ENCODE data around the gene IGFBPL1.

The IGFBPL1 gene

DNA sequence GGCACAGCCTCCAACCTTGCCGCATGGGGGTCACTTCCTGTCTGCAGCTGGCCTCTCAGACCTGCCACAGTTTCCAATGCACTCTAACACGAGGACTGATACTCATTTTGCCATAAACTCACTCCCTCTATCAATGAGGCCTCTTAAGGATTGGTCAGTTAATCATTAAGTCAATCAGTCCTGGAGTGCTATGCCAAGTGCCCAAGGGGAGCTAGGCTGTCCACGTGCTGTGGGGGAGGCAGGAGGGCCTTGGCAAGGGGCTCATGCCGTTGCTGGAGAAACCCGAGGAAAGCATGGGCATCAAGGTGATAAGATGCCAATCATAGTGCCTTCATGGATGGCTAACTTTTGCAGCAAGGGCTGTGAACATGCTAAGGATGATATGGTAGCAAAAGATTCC, 33.4 kb downstream of the IGFBPL1 start:
- no peak for TF ChIP-seq CSRNP3 (CRISPR knock-in tag; IDR thresholded peaks at IDR 0.05)
- no peak for TF ChIP-seq BACH2 (CRISPR knock-in tag; IDR thresholded peaks at IDR 0.05; ENCODE audit: borderline replicate concordance)
- TF ChIP-seq, protein P1, sequence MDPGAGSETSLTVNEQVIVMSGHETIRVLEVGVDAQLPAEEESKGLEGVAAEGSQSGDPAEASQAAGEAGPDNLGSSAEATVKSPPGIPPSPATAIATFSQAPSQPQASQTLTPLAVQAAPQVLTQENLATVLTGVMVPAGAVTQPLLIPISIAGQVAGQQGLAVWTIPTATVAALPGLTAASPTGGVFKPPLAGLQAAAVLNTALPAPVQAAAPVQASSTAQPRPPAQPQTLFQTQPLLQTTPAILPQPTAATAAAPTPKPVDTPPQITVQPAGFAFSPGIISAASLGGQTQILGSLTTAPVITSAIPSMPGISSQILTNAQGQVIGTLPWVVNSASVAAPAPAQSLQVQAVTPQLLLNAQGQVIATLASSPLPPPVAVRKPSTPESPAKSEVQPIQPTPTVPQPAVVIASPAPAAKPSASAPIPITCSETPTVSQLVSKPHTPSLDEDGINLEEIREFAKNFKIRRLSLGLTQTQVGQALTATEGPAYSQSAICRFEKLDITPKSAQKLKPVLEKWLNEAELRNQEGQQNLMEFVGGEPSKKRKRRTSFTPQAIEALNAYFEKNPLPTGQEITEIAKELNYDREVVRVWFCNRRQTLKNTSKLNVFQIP (CRISPR knock-in tag; IDR thresholded peaks at IDR 0.05; ENCODE audit: borderline replicate concordance, low read depth), result no peak
- TF ChIP-seq PATZ1 (CRISPR knock-in tag; IDR thresholded peaks at IDR 0.05; ENCODE audit: borderline replicate concordance), result no peak
- TF ChIP-seq GLIS3 (CRISPR knock-in tag; IDR thresholded peaks at IDR 0.05), result no peak
- no peak for TF ChIP-seq SNAI2 (CRISPR knock-in tag; IDR thresholded peaks at IDR 0.05)
- TF ChIP-seq ZFP3 (CRISPR knock-in tag; IDR thresholded peaks at IDR 0.05), result no peak
- no peak for TF ChIP-seq OSR1 (CRISPR knock-in tag; IDR thresholded peaks at IDR 0.05)
- TF ChIP-seq TCF4 (CRISPR knock-in tag; IDR thresholded peaks at IDR 0.05; ENCODE audit: borderline replicate concordance), result no peak
- no peak for TF ChIP-seq ZFP30 (CRISPR knock-in tag; IDR thresholded peaks at IDR 0.05)
- TF ChIP-seq ZC3H10 (CRISPR knock-in tag; IDR thresholded peaks at IDR 0.05), result no peak
- no peak for TF ChIP-seq RARB (CRISPR knock-in tag; IDR thresholded peaks at IDR 0.05)
- TF ChIP-seq ARNTL (CRISPR knock-in tag; IDR thresholded peaks at IDR 0.05; ENCODE audit: borderline replicate concordance, low read depth), result no peak
- TF ChIP-seq ESRRG (CRISPR knock-in tag; IDR thresholded peaks at IDR 0.05), result no peak
- no peak for TF ChIP-seq CSDC2 (CRISPR knock-in tag; IDR thresholded peaks at IDR 0.05)
- no peak for TF ChIP-seq ZNF565 (CRISPR knock-in tag; conservative IDR thresholded peaks at IDR 0.05; ENCODE audit: low read depth)
- no peak for TF ChIP-seq ISL1 (CRISPR knock-in tag; IDR thresholded peaks at IDR 0.05)
- TF ChIP-seq TOX (CRISPR knock-in tag; IDR thresholded peaks at IDR 0.05; ENCODE audit: borderline replicate concordance), result no peak
- no peak for ATAC-seq

GRCh38 chr9:38390442-38390841, 33.8 kb downstream of the IGFBPL1 start:
- ATAC-seq, result no peak
- TF ChIP-seq ZFP30 (CRISPR knock-in tag; IDR thresholded peaks at IDR 0.05), result no peak
- no peak for TF ChIP-seq ZNF8 (CRISPR knock-in tag; IDR thresholded peaks at IDR 0.05)
- no peak for TF ChIP-seq BACH2 (CRISPR knock-in tag; IDR thresholded peaks at IDR 0.05; ENCODE audit: borderline replicate concordance)
- TF ChIP-seq, protein P2, sequence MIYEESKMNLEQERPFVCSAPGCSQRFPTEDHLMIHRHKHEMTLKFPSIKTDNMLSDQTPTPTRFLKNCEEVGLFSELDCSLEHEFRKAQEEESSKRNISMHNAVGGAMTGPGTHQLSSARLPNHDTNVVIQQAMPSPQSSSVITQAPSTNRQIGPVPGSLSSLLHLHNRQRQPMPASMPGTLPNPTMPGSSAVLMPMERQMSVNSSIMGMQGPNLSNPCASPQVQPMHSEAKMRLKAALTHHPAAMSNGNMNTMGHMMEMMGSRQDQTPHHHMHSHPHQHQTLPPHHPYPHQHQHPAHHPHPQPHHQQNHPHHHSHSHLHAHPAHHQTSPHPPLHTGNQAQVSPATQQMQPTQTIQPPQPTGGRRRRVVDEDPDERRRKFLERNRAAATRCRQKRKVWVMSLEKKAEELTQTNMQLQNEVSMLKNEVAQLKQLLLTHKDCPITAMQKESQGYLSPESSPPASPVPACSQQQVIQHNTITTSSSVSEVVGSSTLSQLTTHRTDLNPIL (CRISPR knock-in tag; IDR thresholded peaks at IDR 0.05; ENCODE audit: low read depth), result no peak
- TF ChIP-seq ISL1 (CRISPR knock-in tag; IDR thresholded peaks at IDR 0.05), result no peak
- no peak for TF ChIP-seq PATZ1 (CRISPR knock-in tag; IDR thresholded peaks at IDR 0.05; ENCODE audit: borderline replicate concordance)
- TF ChIP-seq TOX (CRISPR knock-in tag; IDR thresholded peaks at IDR 0.05; ENCODE audit: borderline replicate concordance), result no peak
- no peak for TF ChIP-seq ZFP3 (CRISPR knock-in tag; IDR thresholded peaks at IDR 0.05)
- no peak for TF ChIP-seq PPARA (CRISPR knock-in tag; IDR thresholded peaks at IDR 0.05; ENCODE audit: borderline replicate concordance)
- no peak for TF ChIP-seq TSHZ2 (CRISPR knock-in tag; IDR thresholded peaks at IDR 0.05)
- TF ChIP-seq ARNTL (CRISPR knock-in tag; IDR thresholded peaks at IDR 0.05; ENCODE audit: borderline replicate concordance, low read depth), result no peak
- no peak for TF ChIP-seq CSRNP3 (CRISPR knock-in tag; IDR thresholded peaks at IDR 0.05)
- TF ChIP-seq SNAI2 (CRISPR knock-in tag; IDR thresholded peaks at IDR 0.05), result no peak
- TF ChIP-seq ESRRG (CRISPR knock-in tag; IDR thresholded peaks at IDR 0.05), result no peak
- TF ChIP-seq CSDC2 (CRISPR knock-in tag; IDR thresholded peaks at IDR 0.05), result no peak
- TF ChIP-seq, protein P1 (CRISPR knock-in tag; IDR thresholded peaks at IDR 0.05; ENCODE audit: borderline replicate concordance, low read depth), result no peak
- TF ChIP-seq OSR1 (CRISPR knock-in tag; IDR thresholded peaks at IDR 0.05), result no peak
- TF ChIP-seq RARB (CRISPR knock-in tag; IDR thresholded peaks at IDR 0.05), result no peak
- TF ChIP-seq TCF4 (CRISPR knock-in tag; IDR thresholded peaks at IDR 0.05; ENCODE audit: borderline replicate concordance), result no peak
